Activated CD4-positive, alpha-beta T cell treated with anti-CD3 and anti-CD28 coated beads for 4 hours (primary cell): Measurements from ENCODE around the gene SPEM2.
A peak's percentile ranks its signal among the peaks of the same experiment; 100 is the strongest.
"Not testable (repeated sequence)": the region's sequence is repeated elsewhere in the genome, so short reads cannot be mapped to it uniquely, and the experiment has no call there.

ENCODE experiments used
- DNase-seq, 2 donors: peaks; one replicate each; pipeline ENCODE4 v3.0.0-alpha.2; 2020

SPEM2 gene

GRCh38 chr17:7443499-7444485 is 18.4 kb downstream of the SPEM2 start:
- DNase-seq: no peak

- DNase-seq: no peak
Measured at GRCh38 chr17:7444682-7445618, 19.5 kb downstream of the SPEM2 start, which contains the start of gene CHRNB1. TSS of gene CHRNB1 (plus strand) at chr17:7445061. CDS start at chr17:7445128, 67 bp downstream.

- DNase-seq: peak in 1 of 2 donors; percentile 22
Measured at GRCh38 chr17:7445619-7445968, 20.2 kb downstream of the SPEM2 start.

GRCh38 chr17:7448461-7448860 is 23.0 kb downstream of the SPEM2 start:
- DNase-seq: no peak

GRCh38 chr17:7459961-7460545 is 34.6 kb downstream of the SPEM2 start:
- DNase-seq: no peak

GRCh38 chr17:7460850-7461660 is 35.6 kb downstream of the SPEM2 start:
- DNase-seq: no peak

- DNase-seq: no peak
Measured at GRCh38 chr17:7462474-7463371, 37.3 kb downstream of the SPEM2 start.

GRCh38 chr17:7463372-7463846 is 38.0 kb downstream of the SPEM2 start:
- no peak for DNase-seq

- DNase-seq: no peak
Measured at GRCh38 chr17:7464081-7464480, 38.7 kb downstream of the SPEM2 start.

- no peak for DNase-seq
Measured at GRCh38 chr17:7465597-7466275, 40.3 kb downstream of the SPEM2 start.

GRCh38 chr17:7466318-7466638 is 40.9 kb downstream of the SPEM2 start:
- DNase-seq: no peak

- DNase-seq: no peak
Measured at GRCh38 chr17:7466639-7467341, 41.4 kb downstream of the SPEM2 start.

- DNase-seq: no peak
Measured at GRCh38 chr17:7467498-7467897, 42.1 kb downstream of the SPEM2 start.

- DNase-seq: no peak
Measured at GRCh38 chr17:7468290-7468689, 42.9 kb downstream of the SPEM2 start.

- DNase-seq: no peak
Measured at GRCh38 chr17:7468804-7469389, 43.5 kb downstream of the SPEM2 start.

- not testable (repeated sequence) for DNase-seq
Measured at GRCh38 chr17:7469843-7470242, 44.4 kb downstream of the SPEM2 start.

GRCh38 chr17:7470457-7470973 is 45.1 kb downstream of the SPEM2 start:
- DNase-seq: not testable (repeated sequence)

GRCh38 chr17:7471729-7472128 is 46.3 kb downstream of the SPEM2 start:
- DNase-seq: no peak

- DNase-seq: not testable (repeated sequence)
Measured at GRCh38 chr17:7474767-7475166, 49.4 kb downstream of the SPEM2 start.
